Testis (tissue), 5 donors: Measurements from ENCODE around the gene GAK. TPM values are rescaled to one million over a fixed set of nuclear protein-coding genes. Genes with fewer than 3 reads are reported as not detected.
A peak's percentile ranks its signal among the peaks of the same experiment; 100 is the strongest.
"Not testable (repeated sequence)": the region's sequence is repeated elsewhere in the genome, so short reads cannot be mapped to it uniquely, and the experiment has no call there.

Experiments used
- DNase-seq: peaks from one replicate; pipeline ENCODE4 v3.0.0-alpha.2; 2019
- H3K27ac ChIP-seq, 2 donors: fragments of 200-600 bp; sonication (generic); one replicate each; pipeline ENCODE4 v1.5.1; 2019
- H3K27me3 ChIP-seq: fragments of 200-600 bp; sonication (generic); one replicate; pipeline ENCODE4 v1.5.1; 2019
- H3K36me3 ChIP-seq: fragments of 200-600 bp; sonication (generic); one replicate; pipeline ENCODE4 v1.5.1; 2017; ENCODE audit warnings: low read depth; ENCODE audit errors: missing control alignments
- H3K4me1 ChIP-seq: fragments of 200-600 bp; sonication (generic); one replicate; pipeline ENCODE4 v1.5.1; 2019
- H3K4me3 ChIP-seq, 2 donors: fragments of 200-600 bp; sonication (generic); one replicate each; pipeline ENCODE4 v1.5.1; 2017 to 2019
- H3K9me3 ChIP-seq: fragments of 200-600 bp; sonication (generic); one replicate; pipeline ENCODE4 v1.5.1; 2017
- POLR2A ChIP-seq: fragments of 450-650 bp; IDR thresholded peaks from one replicate; pipeline ENCODE4 v1.6.1; 2017; ENCODE audit warnings: antibody characterized with exemption, mild to moderate bottlenecking, moderate library complexity
- WGBS, 2 donors: methylation state at CpG; one replicate each; pipeline ENCODE4 v1.1.5; 2018; 5-methylcytosine and 5-hydroxymethylcytosine counted together
- intact Hi-C: fragments of 100-400 bp; cut with DNase I; formaldehyde crosslinking; loops from one replicate; pipeline ENCODE4 v1.15.1; 2023; ENCODE audit warnings: low total_unique reads
- long read RNA-seq, 2 donors: transcript quantifications; one replicate each; lab custom pipeline, GENCODE V29; 2026
- polyA plus RNA-seq: library from polyadenylated mRNA; stranded (reverse); fragments of 350-450 nt; fragmentation: Illumina TruSeq; extraction: RNeasy Lipid Tissue Mini Kit (QIAGEN cat#74804); gene quantifications from one replicate; pipeline ENCODE4 v1.2.3, GENCODE V29; 2014; ENCODE audit warnings: low read depth, low replicate concordance; ENCODE audit not compliant: insufficient read depth
- total RNA-seq, 2 donors: library from RNA; depleted of rRNA; stranded (reverse); fragments of >200 nt; gene quantifications; one replicate each; pipeline ENCODE4 v1.2.3, GENCODE V29; 2016
- TF ChIP-seq, protein P1 (sequence below), 3 experiments: fragments of 450-650 bp in 2 of 3; fragments of 200-600 bp in 1 of 3; sonication (generic) in 1 of 3; IDR thresholded peaks; one replicate each; pipeline ENCODE4 v1.5.1; 2016 to 2019; ENCODE audit warnings: antibody characterized with exemption in 3 of 3, mild to moderate bottlenecking in 2 of 3, moderate library complexity in 1 of 3

The GAK gene
- total RNA-seq (100 to 1,000 TPM; 226 to 229 TPM), polyA plus RNA-seq (130 TPM)
- long read RNA-seq, donor 1, transcript GAK-216 (3 exons, 3,567 nt) = major isoform, 5 of 8 reads
- long read RNA-seq, donor 1, partial matches to known transcripts = 0 of 8 reads
- long read RNA-seq, donor 1, other reads (novel, unspliced or antisense) = 0 of 8 reads
- long read RNA-seq, donor 2, full-length matches to known transcripts = 5 of 24 reads
- long read RNA-seq, donor 2, partial matches to known transcripts = 19 of 24 reads
- long read RNA-seq, donor 2, other reads (novel, unspliced or antisense) = 0 of 24 reads

DNA sequence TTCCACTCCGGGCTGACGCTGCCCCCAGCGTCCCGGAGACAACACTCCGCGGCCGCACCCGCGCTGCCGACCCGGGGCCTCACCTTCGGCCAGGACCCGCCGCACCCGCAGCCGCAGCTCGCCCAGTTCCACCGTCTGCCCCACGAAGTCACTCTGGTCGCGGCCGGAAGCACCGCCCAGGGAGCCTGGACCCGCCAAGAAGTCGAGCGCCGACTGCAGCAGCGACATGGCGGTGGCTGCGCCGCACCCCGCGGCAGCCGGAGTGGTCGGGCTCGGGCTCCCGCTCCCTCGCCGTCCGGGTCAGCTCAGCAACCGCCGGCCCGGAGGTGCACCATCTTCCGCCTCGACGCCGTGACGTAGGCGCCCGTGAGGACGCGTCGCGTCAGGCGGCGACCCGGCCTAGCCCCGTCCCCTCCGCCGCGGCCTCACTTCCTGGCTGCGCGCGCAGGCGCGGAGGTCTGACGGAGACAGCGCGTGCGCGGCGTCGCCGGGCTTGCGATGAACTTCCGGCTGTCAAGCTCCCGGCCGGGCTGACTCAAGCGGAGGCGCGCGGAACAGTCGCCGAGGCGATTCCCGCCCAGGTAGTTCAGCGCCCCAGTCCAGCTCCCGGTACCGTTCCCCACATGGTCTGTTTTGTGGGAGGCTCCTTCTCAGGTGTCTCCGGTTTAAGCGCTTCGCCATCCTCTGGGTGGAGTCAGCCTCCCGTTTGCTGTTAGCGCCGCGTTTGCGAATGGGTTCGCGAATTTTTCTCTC, at the start of gene GAK, which contains the start of gene TMEM175:
Gene GAK, minus strand, starts transcription at position 357 of the 753 bp plus-strand sequence. Its CDS starts 129 bp downstream, at position 228.
Gene TMEM175, plus strand, starts transcription at position 501 of the 753 bp plus-strand sequence. CDS start 15,280 bp downstream, outside the sequence.
- H3K9me3 ChIP-seq = no peaks in the 10 kb centered on the region
- 1% methylated on average over 89 of the region's 99 CpGs; no CpG with 5 or more reads in 1 of the 2 donors for WGBS, 2 donors
- peak within 1 kb of the TSS; percentile 98 to 99 for H3K4me3 ChIP-seq
- intact Hi-C loops = no loop called here
- no peaks in the 10 kb centered on the region for H3K27me3 ChIP-seq
- no peak for TF ChIP-seq POLR2A
- TF ChIP-seq, protein P1, sequence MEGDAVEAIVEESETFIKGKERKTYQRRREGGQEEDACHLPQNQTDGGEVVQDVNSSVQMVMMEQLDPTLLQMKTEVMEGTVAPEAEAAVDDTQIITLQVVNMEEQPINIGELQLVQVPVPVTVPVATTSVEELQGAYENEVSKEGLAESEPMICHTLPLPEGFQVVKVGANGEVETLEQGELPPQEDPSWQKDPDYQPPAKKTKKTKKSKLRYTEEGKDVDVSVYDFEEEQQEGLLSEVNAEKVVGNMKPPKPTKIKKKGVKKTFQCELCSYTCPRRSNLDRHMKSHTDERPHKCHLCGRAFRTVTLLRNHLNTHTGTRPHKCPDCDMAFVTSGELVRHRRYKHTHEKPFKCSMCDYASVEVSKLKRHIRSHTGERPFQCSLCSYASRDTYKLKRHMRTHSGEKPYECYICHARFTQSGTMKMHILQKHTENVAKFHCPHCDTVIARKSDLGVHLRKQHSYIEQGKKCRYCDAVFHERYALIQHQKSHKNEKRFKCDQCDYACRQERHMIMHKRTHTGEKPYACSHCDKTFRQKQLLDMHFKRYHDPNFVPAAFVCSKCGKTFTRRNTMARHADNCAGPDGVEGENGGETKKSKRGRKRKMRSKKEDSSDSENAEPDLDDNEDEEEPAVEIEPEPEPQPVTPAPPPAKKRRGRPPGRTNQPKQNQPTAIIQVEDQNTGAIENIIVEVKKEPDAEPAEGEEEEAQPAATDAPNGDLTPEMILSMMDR (IDR thresholded peaks at IDR 0.05) = peak in 1 of 3 experiments; percentile 3
- H3K27ac ChIP-seq = peak within 1 kb of the TSS; percentile 79 to 85
- peak; percentile 94 for DNase-seq
- peaks cover 24% of the 10 kb centered on the region for H3K4me1 ChIP-seq
- H3K36me3 ChIP-seq = no peaks in the 10 kb centered on the region

DNA sequence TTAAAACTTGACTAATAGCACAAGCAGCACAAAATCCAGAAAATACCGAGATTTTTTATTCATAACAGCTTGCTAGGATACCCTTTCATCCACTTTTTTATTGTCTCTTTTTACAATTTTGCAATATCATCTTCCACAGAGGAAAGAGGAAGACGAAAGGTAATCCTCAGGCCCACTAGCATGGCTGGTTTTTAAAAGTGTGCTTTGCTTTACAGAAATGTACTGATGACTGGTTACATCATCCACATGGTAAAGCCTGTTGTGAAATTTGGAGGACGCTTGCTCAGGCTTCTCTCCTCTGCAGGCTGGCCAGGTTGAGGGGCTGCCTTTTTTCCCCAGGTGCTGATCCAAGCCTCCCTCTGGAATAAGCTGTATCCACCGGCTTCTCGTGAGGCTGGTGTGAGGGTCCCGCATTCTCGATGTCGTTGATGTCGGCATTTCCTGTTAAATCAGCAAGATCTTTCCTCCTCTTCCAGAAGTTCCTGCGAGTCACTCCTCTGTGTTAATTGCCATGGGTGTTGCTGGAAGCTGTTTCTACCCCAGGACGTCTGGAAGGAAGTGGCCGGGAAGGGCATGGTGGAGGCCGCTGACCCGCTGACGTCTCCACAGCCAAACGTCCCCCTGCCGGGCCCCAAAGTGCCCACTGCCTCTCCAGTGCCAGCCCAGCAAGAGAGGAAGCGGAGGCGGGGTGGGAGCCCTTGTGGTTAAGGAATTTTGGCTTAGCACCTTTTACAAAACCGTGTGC, 47.0 kb upstream of the GAK start:
- H3K4me1 ChIP-seq = no peaks in the 10 kb centered on the region
- no peak overlapping the region for H3K27ac ChIP-seq
- intact Hi-C loops = no loop called here
- H3K27me3 ChIP-seq = no peaks in the 10 kb centered on the region
- DNase-seq = no peak
- WGBS, 2 donors = 66 to 67% methylated on average over 19 to 20 of the region's 20 CpGs
- TF ChIP-seq, protein P1 (IDR thresholded peaks at IDR 0.05) = no peak
- TF ChIP-seq POLR2A = no peak
- H3K9me3 ChIP-seq = no peaks in the 10 kb centered on the region
- no peak overlapping the region for H3K4me3 ChIP-seq
- H3K36me3 ChIP-seq = no peaks in the 10 kb centered on the region

DNA sequence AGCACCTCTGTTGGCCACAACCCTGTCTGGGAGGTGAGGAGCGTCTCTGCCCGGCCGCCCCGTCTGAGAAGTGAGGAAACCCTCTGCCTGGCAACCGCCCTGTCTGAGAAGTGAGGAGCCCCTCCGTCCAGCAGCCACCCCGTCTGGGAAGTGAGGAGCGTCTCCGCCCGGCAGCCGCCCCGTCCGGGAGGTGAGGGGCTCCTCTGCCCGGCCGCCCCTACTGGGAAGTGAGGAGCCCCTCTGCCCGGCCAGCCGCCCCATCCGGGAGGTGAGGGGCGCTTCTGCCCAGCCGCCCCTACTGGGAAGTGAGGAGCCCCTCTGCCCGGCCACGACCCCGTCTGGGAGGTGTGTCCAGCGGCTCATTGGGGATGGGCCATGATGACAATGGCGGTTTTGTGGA, 43.9 kb upstream of the GAK start:
- H3K27ac ChIP-seq, H3K4me3 ChIP-seq, DNase-seq, H3K27me3 ChIP-seq, intact Hi-C loops, H3K9me3 ChIP-seq, H3K36me3 ChIP-seq: not testable (repeated sequence)
- peaks cover 14% of the 10 kb centered on the region for H3K4me1 ChIP-seq
- WGBS, 2 donors = 78% methylated on average over 3 of the region's 25 CpGs; no CpG with 5 or more reads in 1 of the 2 donors

DNA sequence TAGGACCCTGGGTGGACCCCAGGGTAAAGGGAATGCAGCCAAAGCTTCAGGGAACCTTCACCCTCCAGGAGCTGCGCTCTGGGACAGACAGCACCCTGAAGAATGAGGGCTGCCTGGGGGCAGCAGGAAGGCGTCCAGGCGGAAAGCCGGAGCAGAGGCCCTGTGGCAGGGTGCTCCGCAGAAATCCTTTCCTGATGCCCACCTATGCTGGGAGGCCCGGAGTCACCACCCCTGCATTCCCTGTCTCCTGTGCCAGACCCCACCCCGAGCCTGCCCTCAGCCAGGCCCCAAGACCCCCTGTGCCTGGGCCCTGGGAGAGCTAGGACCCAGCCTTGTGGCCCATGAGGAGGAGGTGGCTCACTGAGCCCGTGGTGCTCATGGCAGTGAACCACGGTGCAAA, 42.6 kb upstream of the GAK start:
- Histone ChIP-seq H3K4me3 (no peak overlapping the region), H3K36me3 (no peaks in the 10 kb centered on the region), H3K27ac (no peak overlapping the region), H3K4me1 (peaks cover 14% of the 10 kb centered on the region), H3K27me3 (no peaks in the 10 kb centered on the region), H3K9me3 (no peaks in the 10 kb centered on the region)
- TF ChIP-seq POLR2A = no peak
- TF ChIP-seq, protein P1 (IDR thresholded peaks at IDR 0.05) = no peak
- no peak for DNase-seq
- WGBS, 2 donors = 83% methylated on average over 9 of the region's 9 CpGs; no CpG with 5 or more reads in 1 of the 2 donors
- intact Hi-C loops = no loop called here
